K562 (cell line): ENCODE results near the gene FRMD1. TPM values are rescaled to one million over a fixed set of nuclear protein-coding genes. Genes with fewer than 3 reads are reported as not detected.

ENCODE experiments used
- BCL6 ChIP-seq: fragments of 250-450 bp; sonication (Bioruptor Pico); IDR thresholded peaks from 2 replicates; pipeline ENCODE4 v1.4.0; 2020
- DEAF1 ChIP-seq: fragments of 450-650 bp; formaldehyde crosslinking; IDR thresholded peaks from 2 replicates; pipeline ENCODE4 v1.4.0; 2020; ENCODE audit warnings: mild to moderate bottlenecking, moderate library complexity
- EHMT2 ChIP-seq: fragments of 450-650 bp; IDR thresholded peaks from 2 replicates; pipeline ENCODE4 v1.6.1; 2018; ENCODE audit warnings: antibody characterized with exemption
- GABPB1 ChIP-seq: sonication (generic); formaldehyde crosslinking; IDR thresholded peaks from 2 replicates; pipeline ENCODE4 v1.8.0; 2022; ENCODE audit warnings: mild to moderate bottlenecking, missing genetic modification reagents
- KDM4B ChIP-seq, 2 experiments: fragments of 450-650 bp in 1 of 2; sonication (generic) in 1 of 2; IDR thresholded peaks; 2 replicates each; pipeline ENCODE4 v1.6.1; 2016 to 2017; ENCODE audit warnings: borderline replicate concordance in 2 of 2, antibody characterized with exemption in 1 of 2, low read depth in 1 of 2, mild to moderate bottlenecking in 1 of 2
- KLF16 ChIP-seq: IDR thresholded peaks from 2 replicates; pipeline ENCODE4 v1.6.1; 2016; ENCODE audit warnings: antibody characterized with exemption
- NFXL1 ChIP-seq: fragments of 450-650 bp; formaldehyde crosslinking; IDR thresholded peaks from 2 replicates; pipeline ENCODE4 v1.4.0; 2021; ENCODE audit warnings: mild to moderate bottlenecking
- PRMT5 ChIP-seq: sonication (generic); formaldehyde crosslinking; IDR thresholded peaks from 2 replicates; pipeline ENCODE4 v1.5.0; 2020; ENCODE audit warnings: missing genetic modification reagents
- SUPT5H ChIP-seq: fragments of 450-650 bp; IDR thresholded peaks from 2 replicates; pipeline ENCODE4 v1.6.1; 2016
- ZNF134 ChIP-seq: fragments of 250-450 bp; sonication (Bioruptor Pico); conservative IDR thresholded peaks from 2 replicates; pipeline ENCODE4 v1.4.0; 2020
- ZNF76 ChIP-seq: fragments of 250-450 bp; sonication (Bioruptor Pico); IDR thresholded peaks from 2 replicates; pipeline ENCODE4 v1.4.0; 2020; ENCODE audit warnings: mild to moderate bottlenecking, moderate library complexity, borderline replicate concordance
- polyA plus RNA-seq, 8 experiments: library from polyadenylated mRNA; depleted of rRNA in 4 of 8; stranded (reverse) in 5 of 8; unstranded in 3 of 8; fragments of >200 nt; fragmentation: Nextera tagmentation in 2 of 8; fragmentation: Illumina TruSeq in 1 of 8; extraction: Ambion mirVana in 2 of 8; extraction: Trizol in 1 of 8; gene quantifications; 2 replicates each; pipeline versions ENCODE4 v1.2.1 to v1.2.3, GENCODE V29; 2011 to 2014; ENCODE audit warnings: inconsistent platforms in 1 of 8, missing spikeins in 1 of 8
- total RNA-seq, 7 experiments: library from RNA; depleted of rRNA in 6 of 7; stranded (reverse); fragments of >200 nt in 6 of 7; fragmentation: Illumina TruSeq in 2 of 7; extraction: Trizol in 2 of 7; gene quantifications; 2 replicates each; pipeline versions ENCODE4 v1.2.1 to v1.2.3, GENCODE V29; 2011 to 2021; ENCODE audit warnings: low replicate concordance in 1 of 7
- TF ChIP-seq, protein P1 (sequence below): IDR thresholded peaks from 2 replicates; pipeline ENCODE4 v1.6.1; 2012; ENCODE audit warnings: low read depth, low read length, improper control_type of control experiment, borderline replicate concordance
- TF ChIP-seq, protein P2 (sequence below), 3 experiments: fragments of 200-800 bp in 1 of 3; fragments of 250-450 bp in 1 of 3; fragments of 450-650 bp in 1 of 3; sonication (Bioruptor Pico) in 1 of 3; sonication (Bioruptor generic) in 1 of 3; formaldehyde crosslinking in 1 of 3; IDR thresholded peaks; 2 replicates each; pipeline versions ENCODE4 v1.6.1 to v1.8.0; 2016 to 2022; ENCODE audit warnings: mild to moderate bottlenecking in 2 of 3, missing genetic modification characterization in 2 of 3, missing compliant biosample characterization in 1 of 3, moderate library complexity in 1 of 3
- TF ChIP-seq, protein P3 (sequence below): fragments of 250-450 bp; sonication (Bioruptor Pico); IDR thresholded peaks from 2 replicates; pipeline ENCODE4 v1.4.0; 2020; ENCODE audit warnings: mild to moderate bottlenecking
- TF ChIP-seq, protein P4 (sequence below): IDR thresholded peaks from 2 replicates; pipeline ENCODE4 v1.6.1; 2016; ENCODE audit warnings: missing genetic modification characterization, missing compliant biosample characterization

Gene FRMD1
- total and polyA plus RNA-seq, 9 of the 15 experiments (the other 6 are each of a cell fraction or from before 2014, with no cell fraction given) = 0.01 to 0.04 (median 0.01) TPM; not detected in 6

- TF ChIP-seq EHMT2 (no peak), NFXL1 (CRISPR knock-in tag) (no peak), ZNF76 (CRISPR knock-in tag) (peak; percentile 60; the same call in 1 of the 2 replicates), KDM4B (IDR thresholded peaks at IDR 0.05; ENCODE audit: borderline replicate concordance in 2 of 2, low read depth in 1 of 2) (peak in 1 of 2 experiments; percentile 81; a peak in 1 of 4 replicates), DEAF1 (no peak), ZNF134 (CRISPR knock-in tag) (0 out of 2 replicates have a peak, but pooled peaks have one; percentile 46), BCL6 (CRISPR knock-in tag) (peak; percentile 24; the same call in 1 of the 2 replicates), PRMT5 (CRISPR knock-in tag) (no peak), KLF16 (no peak), GABPB1 (CRISPR knock-in tag) (peak; percentile 49; the same call in 1 of the 2 replicates), SUPT5H (no peak)
- TF ChIP-seq, protein P1, sequence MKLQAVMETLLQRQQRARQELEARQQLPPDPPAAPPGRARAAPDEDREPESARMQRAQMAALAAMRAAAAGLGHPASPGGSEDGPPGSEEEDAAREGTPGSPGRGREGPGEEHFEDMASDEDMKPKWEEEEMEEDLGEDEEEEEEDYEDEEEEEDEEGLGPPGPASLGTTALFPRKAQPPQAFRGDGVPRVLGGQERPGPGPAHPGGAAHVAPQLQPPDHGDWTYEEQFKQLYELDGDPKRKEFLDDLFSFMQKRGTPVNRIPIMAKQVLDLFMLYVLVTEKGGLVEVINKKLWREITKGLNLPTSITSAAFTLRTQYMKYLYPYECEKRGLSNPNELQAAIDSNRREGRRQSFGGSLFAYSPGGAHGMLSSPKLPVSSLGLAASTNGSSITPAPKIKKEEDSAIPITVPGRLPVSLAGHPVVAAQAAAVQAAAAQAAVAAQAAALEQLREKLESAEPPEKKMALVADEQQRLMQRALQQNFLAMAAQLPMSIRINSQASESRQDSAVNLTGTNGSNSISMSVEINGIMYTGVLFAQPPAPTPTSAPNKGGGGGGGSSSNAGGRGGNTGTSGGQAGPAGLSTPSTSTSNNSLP = no peak
- TF ChIP-seq, protein P2, sequence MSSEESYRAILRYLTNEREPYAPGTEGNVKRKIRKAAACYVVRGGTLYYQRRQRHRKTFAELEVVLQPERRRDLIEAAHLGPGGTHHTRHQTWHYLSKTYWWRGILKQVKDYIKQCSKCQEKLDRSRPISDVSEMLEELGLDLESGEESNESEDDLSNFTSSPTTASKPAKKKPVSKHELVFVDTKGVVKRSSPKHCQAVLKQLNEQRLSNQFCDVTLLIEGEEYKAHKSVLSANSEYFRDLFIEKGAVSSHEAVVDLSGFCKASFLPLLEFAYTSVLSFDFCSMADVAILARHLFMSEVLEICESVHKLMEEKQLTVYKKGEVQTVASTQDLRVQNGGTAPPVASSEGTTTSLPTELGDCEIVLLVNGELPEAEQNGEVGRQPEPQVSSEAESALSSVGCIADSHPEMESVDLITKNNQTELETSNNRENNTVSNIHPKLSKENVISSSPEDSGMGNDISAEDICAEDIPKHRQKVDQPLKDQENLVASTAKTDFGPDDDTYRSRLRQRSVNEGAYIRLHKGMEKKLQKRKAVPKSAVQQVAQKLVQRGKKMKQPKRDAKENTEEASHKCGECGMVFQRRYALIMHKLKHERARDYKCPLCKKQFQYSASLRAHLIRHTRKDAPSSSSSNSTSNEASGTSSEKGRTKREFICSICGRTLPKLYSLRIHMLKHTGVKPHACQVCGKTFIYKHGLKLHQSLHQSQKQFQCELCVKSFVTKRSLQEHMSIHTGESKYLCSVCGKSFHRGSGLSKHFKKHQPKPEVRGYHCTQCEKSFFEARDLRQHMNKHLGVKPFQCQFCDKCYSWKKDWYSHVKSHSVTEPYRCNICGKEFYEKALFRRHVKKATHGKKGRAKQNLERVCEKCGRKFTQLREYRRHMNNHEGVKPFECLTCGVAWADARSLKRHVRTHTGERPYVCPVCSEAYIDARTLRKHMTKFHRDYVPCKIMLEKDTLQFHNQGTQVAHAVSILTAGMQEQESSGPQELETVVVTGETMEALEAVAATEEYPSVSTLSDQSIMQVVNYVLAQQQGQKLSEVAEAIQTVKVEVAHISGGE (CRISPR knock-in tag; IDR thresholded peaks at IDR 0.05) = peak in 2 of 3 experiments; percentile 88 to 95; a peak in 4 of 6 replicates
- TF ChIP-seq, protein P3, sequence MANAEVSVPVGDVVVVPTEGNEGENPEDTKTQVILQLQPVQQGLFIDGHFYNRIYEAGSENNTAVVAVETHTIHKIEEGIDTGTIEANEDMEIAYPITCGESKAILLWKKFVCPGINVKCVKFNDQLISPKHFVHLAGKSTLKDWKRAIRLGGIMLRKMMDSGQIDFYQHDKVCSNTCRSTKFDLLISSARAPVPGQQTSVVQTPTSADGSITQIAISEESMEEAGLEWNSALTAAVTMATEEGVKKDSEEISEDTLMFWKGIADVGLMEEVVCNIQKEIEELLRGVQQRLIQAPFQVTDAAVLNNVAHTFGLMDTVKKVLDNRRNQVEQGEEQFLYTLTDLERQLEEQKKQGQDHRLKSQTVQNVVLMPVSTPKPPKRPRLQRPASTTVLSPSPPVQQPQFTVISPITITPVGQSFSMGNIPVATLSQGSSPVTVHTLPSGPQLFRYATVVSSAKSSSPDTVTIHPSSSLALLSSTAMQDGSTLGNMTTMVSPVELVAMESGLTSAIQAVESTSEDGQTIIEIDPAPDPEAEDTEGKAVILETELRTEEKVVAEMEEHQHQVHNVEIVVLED (CRISPR knock-in tag) = 0 out of 2 replicates have a peak, but pooled peaks have one; percentile 32
- TF ChIP-seq, protein P4, sequence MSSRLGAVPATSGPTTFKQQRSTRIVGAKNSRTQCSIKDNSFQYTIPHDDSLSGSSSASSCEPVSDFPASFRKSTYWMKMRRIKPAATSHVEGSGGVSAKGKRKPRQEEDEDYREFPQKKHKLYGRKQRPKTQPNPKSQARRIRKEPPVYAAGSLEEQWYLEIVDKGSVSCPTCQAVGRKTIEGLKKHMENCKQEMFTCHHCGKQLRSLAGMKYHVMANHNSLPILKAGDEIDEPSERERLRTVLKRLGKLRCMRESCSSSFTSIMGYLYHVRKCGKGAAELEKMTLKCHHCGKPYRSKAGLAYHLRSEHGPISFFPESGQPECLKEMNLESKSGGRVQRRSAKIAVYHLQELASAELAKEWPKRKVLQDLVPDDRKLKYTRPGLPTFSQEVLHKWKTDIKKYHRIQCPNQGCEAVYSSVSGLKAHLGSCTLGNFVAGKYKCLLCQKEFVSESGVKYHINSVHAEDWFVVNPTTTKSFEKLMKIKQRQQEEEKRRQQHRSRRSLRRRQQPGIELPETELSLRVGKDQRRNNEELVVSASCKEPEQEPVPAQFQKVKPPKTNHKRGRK (tag) = no peak
Observed at GRCh38 chr6:168075787-168076202, 3.2 kb downstream of the FRMD1 start (continued).
